WTC11 (cell line): ENCODE data around the gene PTGS1.

ENCODE experiments used
- ATF2 ChIP-seq: sonication (generic); formaldehyde crosslinking; IDR thresholded peaks from 2 replicates; pipeline ENCODE4 v1.8.1; 2022; ENCODE audit warnings: low read depth, missing genetic modification reagents, borderline replicate concordance
- ATF3 ChIP-seq: sonication (generic); formaldehyde crosslinking; conservative IDR thresholded peaks from 2 replicates; pipeline ENCODE4 v1.8.1; 2022; ENCODE audit warnings: mild to moderate bottlenecking, missing genetic modification reagents
- CTCF ChIP-seq: fragments of 200-600 bp; IDR thresholded peaks from 2 replicates; pipeline ENCODE4 v1.8.0; 2022; ENCODE audit warnings: antibody characterized with exemption
- GRHL2 ChIP-seq: fragments of 250-450 bp; sonication (Bioruptor Pico); IDR thresholded peaks from 2 replicates; pipeline ENCODE4 v1.8.0; 2022; ENCODE audit warnings: mild to moderate bottlenecking, moderate library complexity; ENCODE audit not compliant: insufficient replicate concordance, severe bottlenecking
- NFYB ChIP-seq: sonication (generic); formaldehyde crosslinking; conservative IDR thresholded peaks from 2 replicates; pipeline ENCODE4 v1.8.0; 2022; ENCODE audit warnings: low read depth, missing genetic modification reagents
- USF2 ChIP-seq: sonication (generic); formaldehyde crosslinking; IDR thresholded peaks from 2 replicates; pipeline ENCODE4 v1.8.1; 2023; ENCODE audit warnings: mild to moderate bottlenecking, missing genetic modification reagents, moderate library complexity
- ZNF138 ChIP-seq: sonication (generic); formaldehyde crosslinking; conservative IDR thresholded peaks from 2 replicates; pipeline ENCODE4 v1.8.1; 2022; ENCODE audit warnings: mild to moderate bottlenecking, moderate library complexity, missing genetic modification reagents
- ZNF232 ChIP-seq: sonication (generic); formaldehyde crosslinking; IDR thresholded peaks from 2 replicates; pipeline ENCODE4 v1.8.0; 2022; ENCODE audit warnings: mild to moderate bottlenecking, missing genetic modification reagents
- ZNF263 ChIP-seq: sonication (generic); formaldehyde crosslinking; IDR thresholded peaks from 2 replicates; pipeline ENCODE4 v1.8.1; 2022; ENCODE audit warnings: low read depth, mild to moderate bottlenecking, moderate library complexity, missing genetic modification reagents
- ZNF423 ChIP-seq: fragments of 250-450 bp; sonication (Bioruptor Pico); IDR thresholded peaks from 2 replicates; pipeline ENCODE4 v2.1.2; 2022; ENCODE audit warnings: mild to moderate bottlenecking, moderate library complexity

GRCh38 chr9:122334916-122335315 is 35.9 kb upstream of the PTGS1 start:
- no peak for TF ChIP-seq ATF2 (CRISPR knock-in tag)
- no peak for TF ChIP-seq ZNF232 (CRISPR knock-in tag)
- TF ChIP-seq ZNF263 (CRISPR knock-in tag): no peak
- TF ChIP-seq CTCF: no peak
- no peak for TF ChIP-seq GRHL2 (CRISPR knock-in tag)
- TF ChIP-seq ATF3: no peak
- no peak for TF ChIP-seq ZNF423
- TF ChIP-seq USF2: no peak
- no peak for TF ChIP-seq NFYB (CRISPR knock-in tag)
- TF ChIP-seq ZNF138 (CRISPR knock-in tag): no peak
